GM18868 (cell line): ENCODE measurements around the gene GPBAR1.

ENCODE experiments used
- ATAC-seq: cut with Tn5 transposase; IDR thresholded peaks from one replicate; pipeline ENCODE4 v1.9.1; 2021; ENCODE audit warnings: mild to moderate bottlenecking, moderate library complexity; ENCODE audit not compliant: unreplicated experiment

Gene GPBAR1, protein sequence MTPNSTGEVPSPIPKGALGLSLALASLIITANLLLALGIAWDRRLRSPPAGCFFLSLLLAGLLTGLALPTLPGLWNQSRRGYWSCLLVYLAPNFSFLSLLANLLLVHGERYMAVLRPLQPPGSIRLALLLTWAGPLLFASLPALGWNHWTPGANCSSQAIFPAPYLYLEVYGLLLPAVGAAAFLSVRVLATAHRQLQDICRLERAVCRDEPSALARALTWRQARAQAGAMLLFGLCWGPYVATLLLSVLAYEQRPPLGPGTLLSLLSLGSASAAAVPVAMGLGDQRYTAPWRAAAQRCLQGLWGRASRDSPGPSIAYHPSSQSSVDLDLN

DNA sequence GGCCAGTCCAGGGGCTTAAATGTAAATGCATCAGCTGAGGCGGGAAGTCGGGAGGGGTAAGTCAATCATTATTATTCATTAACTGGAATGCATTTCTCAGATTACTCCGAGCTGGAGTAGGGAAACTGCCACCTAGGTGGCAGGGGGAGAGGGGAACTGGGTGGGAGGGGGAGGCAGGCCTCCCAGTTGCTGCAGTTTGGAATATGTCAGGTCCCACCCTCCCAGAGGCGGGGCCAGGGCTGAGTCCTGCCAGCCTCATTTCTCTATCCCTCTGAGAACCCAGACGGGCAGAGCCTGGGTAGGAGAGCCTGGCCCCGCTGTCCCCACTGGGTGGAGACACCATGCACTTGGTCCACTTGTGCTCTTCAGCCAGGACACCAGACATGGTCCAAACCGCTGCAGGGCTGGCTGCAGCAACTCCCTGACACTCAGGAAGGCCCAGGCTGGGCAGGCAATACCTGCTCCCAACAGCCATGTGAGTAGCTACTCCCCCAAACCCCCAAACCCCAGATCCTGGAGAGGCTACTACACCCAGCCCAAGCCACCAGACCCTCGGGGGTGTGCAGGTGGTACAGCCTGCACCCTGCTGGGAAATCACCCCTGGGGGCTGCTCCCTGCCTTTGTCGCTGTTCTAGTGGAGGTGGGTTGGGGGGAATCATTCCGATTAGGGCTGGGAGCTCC is at the start of gene GPBAR1:
Gene GPBAR1, plus strand, starts transcription at position 274 of the 681 bp plus-strand sequence. CDS start 1,710 bp downstream, outside the sequence.
- no peak for ATAC-seq

DNA sequence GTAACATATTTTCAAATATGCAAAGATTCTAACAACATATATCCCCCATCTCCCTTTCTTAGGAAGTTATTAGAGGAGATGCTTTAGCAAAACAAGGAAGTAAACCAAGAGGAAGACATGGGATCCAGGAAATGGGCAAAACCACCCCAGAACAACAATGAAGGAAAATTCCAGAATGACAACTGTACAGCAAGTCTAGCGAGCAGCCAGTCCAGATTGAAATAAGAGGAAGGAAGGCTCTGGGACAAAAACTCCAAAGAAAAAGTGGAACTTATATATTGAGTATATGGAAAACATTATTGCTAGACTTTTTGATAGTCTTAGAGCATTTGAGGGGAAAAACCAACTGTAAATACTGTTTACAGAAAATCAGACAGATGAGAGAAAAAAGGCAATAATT is 46.7 kb upstream of the GPBAR1 start:
- ATAC-seq: no peak

DNA sequence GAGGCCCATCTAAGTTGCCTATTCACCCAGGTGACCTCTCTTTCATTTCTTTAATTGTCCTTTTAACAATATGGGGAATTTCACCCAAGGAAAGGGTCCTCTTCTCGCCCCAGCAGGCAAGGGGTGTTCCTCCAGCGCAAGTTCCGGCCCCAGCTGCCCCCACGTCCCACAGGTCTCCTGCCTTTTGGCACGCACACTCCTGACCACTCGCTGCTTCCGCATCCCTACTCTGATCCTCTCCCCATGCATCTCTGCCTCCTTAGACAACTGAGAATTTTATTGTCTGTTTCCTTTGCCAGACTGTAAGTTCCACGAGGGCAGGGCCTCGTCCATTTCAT is 44.5 kb upstream of the GPBAR1 start:
- ATAC-seq: no peak

DNA sequence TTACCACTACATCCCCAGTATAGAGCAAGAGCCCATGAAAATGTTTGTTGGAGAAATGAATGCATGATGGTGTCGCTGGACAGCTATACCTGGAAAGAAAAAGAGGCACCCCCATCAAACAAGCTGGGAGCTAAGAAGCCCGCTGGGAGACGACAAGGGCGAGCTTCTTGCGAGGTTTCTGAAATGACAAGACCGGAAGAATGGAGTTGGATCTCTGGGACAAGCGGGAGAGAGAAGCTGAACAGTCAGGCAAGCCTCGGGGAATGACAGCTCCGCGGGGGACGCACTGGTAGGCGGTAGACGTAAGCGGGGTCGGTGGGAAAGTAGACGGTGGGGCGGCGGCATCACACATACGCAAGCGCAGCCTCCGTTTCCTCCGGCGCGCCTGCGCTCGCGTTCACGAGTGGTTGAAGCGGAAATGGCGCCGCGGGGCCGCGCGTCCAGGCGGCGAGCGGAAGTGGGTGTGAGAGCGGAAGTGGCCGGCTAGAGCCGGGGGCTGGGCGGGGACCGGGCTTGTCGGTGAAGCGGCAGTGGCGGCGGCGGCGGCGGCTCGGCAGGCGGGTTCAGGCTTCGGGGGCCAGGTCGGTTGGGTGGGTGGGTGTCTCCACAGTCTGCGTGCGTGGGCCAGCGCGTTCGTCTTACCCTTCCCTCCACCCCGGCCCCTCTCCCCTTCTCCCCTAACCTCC is 44.0 kb upstream of the GPBAR1 start, which contains the start of gene ARPC2:
Gene ARPC2, plus strand, starts transcription at position 516 of the 686 bp plus-strand sequence. CDS start 282 bp downstream, outside the sequence.
- ATAC-seq: peak; percentile 71

DNA sequence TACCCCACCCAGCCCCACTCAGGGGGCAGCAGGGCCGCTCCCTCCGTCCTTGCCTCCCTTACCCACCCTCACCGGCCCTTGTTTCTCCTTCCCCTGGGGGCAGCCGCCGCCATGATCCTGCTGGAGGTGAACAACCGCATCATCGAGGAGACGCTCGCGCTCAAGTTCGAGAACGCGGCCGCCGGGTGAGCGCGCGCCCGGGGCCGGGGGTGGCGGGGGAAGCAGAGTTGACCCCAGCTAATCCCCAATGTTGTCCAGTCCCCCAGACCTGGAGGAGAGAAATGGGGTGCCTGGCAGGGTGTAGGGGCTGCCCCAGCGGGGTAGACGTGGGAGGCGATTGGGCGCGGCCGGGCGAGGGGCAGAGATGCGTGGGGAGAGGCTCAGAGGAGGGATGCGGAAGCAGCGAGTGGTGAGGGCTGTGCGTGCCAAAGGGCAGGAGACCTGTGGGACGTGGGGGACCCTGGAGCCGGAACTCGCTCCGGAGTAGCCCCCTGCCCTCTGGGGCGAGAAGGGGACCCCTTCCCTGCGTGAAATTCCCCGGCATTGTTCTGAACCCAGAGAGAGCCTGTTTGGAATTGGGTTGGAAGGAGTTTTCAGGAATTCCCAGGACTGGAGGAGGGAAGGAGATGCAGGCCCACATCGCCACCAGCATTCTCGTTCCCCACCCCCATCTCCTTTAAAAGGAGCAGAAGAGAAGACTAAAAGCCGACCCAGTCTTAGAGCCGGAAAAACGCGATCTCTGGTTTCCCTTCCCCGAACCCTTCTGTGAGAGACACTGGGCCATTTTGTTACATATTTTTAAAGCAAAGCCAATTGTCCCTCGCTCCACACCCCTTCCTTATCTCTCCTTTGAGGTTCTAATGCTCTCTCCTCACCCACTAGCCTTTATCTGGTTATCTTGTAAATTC is 43.2 kb upstream of the GPBAR1 start:
- peak; percentile 36 for ATAC-seq

DNA sequence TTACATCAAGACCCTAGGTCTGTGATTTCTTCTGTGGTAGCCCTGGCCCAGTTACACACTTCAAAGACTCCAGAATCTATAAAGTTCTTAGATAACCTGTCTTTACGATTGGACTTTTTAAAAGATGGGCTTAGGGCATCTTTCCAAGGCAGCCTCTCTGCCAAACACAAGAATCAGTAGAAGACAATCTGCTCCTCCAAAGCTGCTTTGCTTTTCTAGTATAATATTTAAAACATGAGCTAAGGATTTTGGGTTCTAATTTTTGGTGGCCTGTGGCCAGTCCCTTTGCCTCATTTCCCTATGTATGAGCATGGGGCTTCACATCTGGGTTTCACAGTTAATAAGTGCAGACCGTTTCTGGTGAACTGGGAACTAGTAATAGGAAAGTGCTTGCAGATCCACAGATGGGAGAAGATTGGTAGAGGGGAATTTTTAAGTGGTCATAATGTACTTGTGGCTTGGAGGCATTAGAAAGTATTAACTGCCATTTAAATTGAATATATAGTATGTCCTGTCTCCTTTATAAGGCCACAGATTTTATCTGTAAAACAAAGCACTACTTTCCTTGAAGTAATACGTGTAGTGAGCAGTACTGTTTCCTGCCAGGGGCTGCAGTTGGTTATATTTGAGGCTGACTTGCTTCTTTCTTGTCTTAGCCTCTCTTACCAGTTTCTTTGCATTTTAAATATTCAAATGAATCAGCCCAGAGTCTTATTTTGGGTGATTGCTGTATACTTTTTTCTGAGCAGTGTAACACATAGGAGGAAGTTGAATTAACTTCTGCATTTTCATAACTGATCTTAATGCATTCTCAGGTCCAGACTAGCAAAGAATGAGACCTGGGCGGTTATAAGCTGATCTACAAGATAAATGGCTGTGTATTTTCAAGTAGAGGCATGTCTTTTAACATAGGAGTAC is 42.3 kb upstream of the GPBAR1 start:
- peak; percentile 44 for ATAC-seq

DNA sequence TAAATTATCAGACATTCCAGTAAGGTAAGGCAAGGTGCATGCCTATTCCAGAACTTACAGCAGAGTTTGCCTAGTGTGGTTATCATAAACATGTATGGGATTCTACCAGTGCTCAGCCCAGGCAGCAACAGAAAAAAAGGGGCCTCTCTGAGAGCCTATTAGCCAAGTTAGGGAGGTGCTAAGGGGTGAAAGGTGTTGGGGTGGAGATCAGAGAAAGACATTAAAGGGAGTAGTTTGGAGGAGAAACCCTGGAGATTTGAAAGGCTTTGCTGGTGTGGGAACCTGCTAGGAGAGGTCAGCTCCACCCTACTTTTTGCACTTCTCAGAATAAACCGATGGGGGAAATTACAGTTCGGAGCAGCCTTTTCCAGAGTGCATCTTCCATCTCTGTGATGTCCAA is 40.9 kb upstream of the GPBAR1 start:
- no peak for ATAC-seq

DNA sequence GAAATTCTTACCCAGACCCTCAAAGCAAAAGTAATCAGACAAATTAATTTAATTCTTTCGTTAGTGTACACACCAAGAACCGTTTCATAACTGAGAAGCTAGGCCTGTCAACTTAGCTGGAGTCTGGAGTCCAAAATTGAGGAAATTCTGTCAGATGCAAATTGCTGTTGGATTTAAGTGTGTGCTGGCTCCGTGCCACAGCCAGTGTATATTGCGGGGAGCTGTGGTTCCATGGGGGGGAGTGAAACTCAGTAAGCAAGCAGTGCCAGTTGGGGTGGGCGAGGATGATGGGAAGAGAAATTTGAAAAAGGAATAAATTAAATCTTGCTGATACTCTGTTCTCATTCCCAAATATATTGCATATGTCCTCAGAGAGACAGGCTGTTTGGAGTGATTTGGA is 39.8 kb upstream of the GPBAR1 start:
- no peak for ATAC-seq

DNA sequence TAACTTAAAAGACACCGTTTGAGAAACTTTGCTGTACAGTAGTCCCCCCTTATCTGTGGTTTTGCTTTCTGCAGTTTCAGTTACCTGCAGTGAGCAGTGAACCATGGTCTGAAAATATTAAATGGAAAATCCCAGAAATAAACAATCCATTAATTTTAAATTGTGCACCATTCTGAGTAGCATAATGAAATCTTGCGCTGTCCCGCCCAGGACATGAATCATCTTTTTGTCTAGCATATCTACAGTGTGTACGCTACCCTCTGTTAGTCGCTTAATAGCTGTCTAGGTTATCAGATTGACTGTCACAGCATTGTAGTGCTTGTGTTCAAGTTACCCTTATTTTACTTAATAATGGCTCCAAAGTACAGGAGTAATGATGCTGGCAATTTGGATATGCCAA is 37.8 kb upstream of the GPBAR1 start:
- peak; percentile 46 for ATAC-seq

DNA sequence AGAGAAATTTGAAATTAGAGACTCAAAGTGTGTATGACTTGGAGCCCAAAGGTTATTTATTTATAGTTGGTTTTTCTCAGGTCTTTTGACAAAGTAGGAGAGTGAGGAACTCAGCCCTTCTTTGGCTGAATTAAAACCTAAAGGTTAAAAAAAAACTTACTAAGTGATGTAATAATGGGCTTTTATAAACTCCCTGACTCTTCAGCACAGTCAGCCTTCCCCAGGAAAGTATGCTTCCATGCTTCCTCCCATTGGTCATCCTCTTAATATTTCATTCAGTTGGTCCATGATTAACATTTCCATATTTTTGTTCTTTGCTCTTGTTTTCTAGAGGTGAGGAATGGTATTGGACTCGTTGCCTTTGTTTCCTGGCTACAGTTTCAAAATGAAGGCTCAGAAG is 36.6 kb upstream of the GPBAR1 start:
- no peak for ATAC-seq

DNA sequence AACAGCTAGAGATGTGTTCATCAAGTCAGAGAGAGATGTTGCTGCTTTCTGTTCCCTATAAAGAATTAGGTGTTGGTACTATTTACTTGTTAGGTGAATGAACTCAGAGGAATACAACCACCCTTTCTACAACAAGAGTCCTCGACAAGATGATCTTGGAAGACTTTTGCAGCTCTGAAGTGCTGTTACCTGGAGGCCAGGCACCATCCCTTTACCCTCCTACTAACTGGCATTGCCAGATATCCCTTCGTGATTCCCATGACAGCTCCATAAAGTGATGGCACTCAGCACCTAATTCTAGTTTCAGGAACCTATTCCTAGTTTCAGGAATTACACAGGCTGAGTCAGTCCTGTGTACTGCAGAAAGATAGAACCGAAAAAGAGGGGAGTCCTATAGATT is 33.9 kb upstream of the GPBAR1 start:
- ATAC-seq: no peak

DNA sequence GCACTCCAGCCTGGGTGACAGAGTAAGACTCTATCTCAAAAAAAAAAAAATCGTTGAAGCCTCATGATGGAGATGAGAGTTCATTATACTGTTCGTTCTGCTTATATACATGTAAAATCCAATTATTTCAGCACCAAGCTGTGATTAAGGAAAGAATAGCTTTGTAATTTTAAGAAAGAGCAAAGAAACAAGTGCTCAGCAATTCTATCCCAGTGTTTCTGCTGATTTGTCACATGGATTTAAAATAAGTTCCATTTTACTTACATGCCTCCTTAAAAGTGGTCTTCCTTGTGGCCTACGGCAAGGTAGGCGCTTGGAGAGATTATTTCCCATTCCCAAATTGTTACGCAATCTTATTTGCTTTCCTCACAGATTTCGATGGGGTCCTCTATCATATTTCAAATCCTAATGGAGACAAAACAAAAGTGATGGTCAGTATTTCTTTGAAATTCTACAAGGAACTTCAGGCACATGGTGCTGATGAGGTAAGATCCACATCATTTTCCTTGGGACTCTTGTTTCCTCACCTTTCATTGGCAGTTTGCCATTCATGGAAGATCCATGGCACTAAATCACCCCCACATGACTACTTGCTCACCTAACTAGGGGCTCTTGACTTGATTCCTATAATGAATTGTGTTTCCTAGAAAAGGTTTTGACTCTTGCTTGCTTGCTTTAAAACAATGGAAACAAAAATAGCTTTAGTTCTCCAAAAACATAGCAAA is 32.3 kb upstream of the GPBAR1 start:
- no peak for ATAC-seq

DNA sequence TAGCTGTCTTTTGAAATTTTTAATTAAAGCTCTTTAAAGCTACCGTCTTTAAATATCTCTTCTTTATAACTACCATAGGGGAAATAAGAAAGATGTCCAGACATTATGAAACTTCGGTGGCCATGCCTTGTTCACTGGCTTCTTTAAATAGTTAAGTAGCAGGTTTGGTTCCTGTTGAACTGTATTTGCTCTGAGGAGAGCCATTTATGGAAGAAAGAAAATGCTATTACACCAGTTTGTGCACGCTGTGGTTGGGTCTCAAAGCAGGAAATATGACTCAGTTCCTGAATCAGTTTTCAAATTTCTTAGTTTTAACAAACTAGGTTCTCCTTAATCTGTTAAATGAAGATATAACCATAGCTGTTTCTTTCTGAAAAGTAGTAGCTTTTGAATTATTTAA is 31.6 kb upstream of the GPBAR1 start:
- peak; percentile 97 for ATAC-seq

DNA sequence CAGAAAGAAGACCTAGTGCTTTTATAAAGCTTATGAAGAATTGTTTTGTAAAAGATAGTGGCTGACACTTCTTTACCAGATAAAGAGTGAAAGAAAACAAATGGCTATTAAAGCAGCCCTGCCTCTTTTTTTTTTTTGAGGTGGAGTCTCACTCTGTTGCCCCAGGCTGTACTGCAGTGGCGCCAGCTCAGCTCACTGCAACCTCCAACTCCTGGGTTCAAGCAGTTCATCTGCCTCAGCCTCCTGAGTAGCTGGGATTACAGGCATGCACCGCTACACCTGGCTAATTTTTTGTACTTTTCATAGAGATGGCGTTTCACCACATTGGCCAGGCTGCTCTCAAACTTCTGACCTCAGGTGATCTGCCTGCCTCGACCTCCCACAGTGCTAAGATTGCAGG is 31.0 kb upstream of the GPBAR1 start:
- peak; percentile 12 for ATAC-seq

DNA sequence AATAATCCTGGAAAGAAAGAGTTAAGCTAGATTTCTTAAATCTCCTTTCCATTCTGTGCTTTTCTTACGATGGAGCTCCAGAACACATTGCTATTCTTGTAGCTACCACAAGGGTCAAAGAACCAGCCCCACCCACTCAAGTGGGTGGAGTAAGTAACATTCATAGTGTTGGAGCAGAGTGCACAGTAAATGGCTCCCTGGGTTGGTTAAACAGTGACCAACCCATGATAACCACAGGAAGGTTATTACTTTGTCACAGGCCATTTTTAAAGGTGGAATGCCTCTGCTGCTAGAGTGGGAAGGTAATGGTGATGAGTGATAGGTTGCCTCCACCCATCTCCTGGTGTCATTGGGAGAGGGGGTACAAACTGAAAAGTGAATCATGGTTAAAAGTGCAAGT is 29.9 kb upstream of the GPBAR1 start:
- no peak for ATAC-seq

DNA sequence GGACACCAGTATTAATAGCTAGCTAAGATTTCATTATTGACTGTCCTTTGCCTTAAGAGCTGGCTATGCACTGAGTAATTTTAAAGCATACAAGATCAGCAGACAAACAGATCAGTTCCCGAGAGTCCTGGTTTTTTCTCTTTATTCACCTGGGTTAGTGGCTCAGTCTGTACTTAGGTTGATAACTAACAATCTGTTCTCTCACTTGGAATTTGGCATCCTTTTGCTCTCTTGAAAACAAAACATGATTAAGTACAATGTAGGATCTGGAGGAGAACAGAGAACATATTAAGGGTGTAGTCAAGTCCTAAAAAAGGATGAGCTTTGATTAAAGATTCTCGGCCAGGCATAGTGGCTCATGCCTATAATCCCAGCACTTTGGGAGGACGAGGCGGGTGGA is 27.3 kb upstream of the GPBAR1 start:
- ATAC-seq: no peak

DNA sequence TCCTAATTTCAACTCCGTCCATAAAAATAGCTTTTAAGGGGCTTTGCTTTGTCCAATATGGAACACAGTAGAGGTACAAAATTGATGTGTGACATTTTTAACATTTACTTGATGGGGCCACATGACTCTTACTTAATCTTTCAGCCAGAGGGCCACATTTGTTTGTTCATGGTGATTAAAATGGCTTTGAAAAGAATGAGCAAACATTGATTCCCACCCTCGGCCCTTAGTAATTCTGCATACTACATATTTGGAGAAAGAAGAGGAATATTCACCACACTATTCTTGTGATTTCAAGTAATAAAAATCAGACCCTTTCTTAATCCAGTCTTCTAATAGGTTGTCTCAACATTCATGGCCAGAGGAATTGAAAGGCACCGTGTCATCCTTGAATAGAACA is 26.3 kb upstream of the GPBAR1 start:
- ATAC-seq: no peak

DNA sequence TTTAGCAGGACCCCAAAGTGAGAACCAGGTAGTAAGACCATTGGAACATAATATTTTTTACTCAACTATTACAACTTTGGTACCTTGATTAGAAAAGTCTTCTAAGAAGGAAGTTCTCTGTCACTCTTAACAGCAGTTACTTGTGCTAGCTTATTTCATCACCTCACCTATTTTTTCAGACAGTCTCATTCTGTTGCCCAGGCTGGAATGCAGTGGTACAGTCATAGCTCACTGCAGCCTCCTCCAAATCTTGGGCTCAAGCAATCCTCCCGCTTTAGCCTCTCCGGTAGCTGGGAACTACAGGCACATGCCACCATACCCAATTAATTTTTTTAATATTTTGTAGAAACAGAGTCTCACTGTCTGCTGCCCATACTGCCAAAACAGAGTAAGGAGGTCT is 25.8 kb upstream of the GPBAR1 start:
- ATAC-seq: no peak

DNA sequence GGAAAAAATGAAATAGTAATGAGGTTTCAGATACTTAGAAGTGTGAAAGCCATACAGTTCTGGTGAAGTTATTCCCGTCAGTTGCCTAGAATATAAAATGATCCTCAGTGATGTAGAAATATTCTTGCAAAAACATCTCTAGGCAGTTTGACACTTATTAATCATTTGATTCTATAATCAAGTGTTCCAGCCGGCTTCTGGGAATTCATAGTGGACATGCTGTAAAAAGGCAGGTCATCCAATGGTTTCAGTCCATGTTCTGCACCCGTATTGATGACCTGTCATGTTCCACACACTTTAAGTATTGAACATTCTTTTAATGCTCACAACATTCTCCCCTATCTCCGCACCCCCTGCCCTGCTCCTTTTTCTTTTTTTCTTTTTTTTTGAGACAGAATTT is 24.0 kb upstream of the GPBAR1 start:
- no peak for ATAC-seq
